Epidermal melanocyte (primary cell): ENCODE results near the gene KLHL36.

Experiments
- DNase-seq: peaks from one replicate; pipeline ENCODE4 v3.0.0; 2011; ENCODE audit warnings: low spot score; ENCODE audit not compliant: insufficient read length

KLHL36 gene

GRCh38 chr16:84641643-84642358 is 6.5 kb upstream of the KLHL36 start:
- DNase-seq, result no peak

- DNase-seq, result peak; percentile 72
Measured at GRCh38 chr16:84643180-84643583, 5.1 kb upstream of the KLHL36 start.

- no peak for DNase-seq
Measured at GRCh38 chr16:84643674-84644073, 4.6 kb upstream of the KLHL36 start.

- DNase-seq, result no peak
Measured at GRCh38 chr16:84648595-84649510, 542 bp downstream of the KLHL36 start.

- no peak for DNase-seq
Measured at GRCh38 chr16:84649511-84649861, 1.2 kb downstream of the KLHL36 start.

DNA sequence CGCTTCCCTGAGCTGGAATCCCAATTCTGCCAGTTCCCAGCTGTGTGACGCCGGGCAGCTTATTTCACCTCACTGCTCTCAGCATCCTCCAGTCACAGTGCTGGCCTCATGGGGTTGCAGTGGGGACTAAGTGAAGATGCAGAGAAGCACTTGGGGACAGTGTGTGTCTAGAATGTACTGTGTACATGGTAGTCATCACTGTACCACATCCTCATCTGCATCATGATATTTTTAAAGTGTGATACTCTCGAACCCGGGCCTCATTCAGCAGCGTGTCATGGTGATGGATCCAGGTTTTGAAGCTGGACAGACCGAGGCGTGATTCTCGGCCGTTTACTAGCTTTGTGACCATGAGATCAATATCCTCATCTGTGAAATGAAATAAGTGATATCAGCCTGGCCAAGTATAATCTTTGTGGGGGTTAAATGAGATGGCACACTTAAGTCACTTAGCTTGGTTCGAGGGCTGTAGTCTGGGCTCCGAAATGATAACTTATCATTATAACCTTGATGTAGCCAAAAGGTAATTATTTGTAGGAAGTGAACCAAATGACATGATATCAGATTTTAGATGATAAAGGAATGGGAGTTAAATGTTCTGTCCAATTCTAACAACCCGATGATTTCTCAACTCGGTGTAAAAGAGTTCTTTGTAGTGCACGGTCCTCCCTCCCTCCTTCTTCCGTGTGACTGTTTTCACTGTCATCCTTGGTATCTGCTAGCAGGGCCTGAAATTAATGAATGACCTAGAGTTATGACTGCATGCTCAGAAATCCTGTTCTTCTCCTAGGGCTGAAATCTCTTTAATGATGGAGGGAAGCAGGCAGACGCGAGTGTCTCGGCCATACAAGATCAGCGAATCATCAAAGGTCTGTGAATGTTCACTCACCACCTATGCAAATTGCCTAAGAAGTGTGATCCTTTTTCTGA is 2.0 kb downstream of the KLHL36 start:
- DNase-seq, result peak; percentile 92

- no peak for DNase-seq
Measured at GRCh38 chr16:84652566-84652965, 4.3 kb downstream of the KLHL36 start.

DNA sequence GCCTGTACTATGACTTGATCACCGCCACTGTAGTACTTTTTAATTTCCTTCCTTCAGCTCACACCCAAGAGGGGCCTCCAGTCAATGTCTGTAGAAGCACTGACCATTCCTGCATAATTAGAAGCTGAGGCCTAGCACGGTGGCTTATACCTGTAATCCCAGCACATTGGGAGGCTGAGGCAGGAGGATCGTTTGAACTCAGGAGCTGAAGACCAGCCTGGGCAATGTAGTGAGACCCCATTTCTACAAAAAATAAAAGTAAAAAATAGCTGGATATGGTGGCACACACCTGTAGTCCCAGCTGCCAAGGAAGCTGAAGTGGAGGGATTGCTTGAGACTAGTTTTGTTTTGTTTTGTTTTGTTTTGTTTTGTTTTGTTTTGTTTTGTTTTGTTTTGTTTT is 5.9 kb downstream of the KLHL36 start:
- no peak for DNase-seq

DNA sequence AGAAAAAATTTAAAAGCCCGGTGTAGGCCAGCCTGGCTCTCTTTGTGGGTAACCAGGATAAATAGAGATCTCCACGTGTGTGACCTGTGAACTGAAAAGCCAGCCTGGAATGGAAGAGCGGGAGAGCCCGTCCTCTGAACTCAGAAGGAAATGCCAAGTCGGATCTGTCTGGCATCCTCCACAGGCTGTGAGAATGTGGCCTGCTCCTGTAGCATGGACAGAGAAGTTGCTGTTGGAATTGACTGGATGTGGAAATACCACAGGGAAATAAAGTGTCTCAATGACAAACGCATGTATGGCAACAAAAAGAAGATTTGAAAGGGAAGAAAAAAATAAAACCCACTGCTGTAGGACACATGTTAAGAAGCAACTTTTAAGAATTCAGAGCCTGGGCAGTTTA is 6.7 kb downstream of the KLHL36 start:
- no peak for DNase-seq

GRCh38 chr16:84656649-84657048 is 8.3 kb downstream of the KLHL36 start:
- DNase-seq, result no peak

DNA sequence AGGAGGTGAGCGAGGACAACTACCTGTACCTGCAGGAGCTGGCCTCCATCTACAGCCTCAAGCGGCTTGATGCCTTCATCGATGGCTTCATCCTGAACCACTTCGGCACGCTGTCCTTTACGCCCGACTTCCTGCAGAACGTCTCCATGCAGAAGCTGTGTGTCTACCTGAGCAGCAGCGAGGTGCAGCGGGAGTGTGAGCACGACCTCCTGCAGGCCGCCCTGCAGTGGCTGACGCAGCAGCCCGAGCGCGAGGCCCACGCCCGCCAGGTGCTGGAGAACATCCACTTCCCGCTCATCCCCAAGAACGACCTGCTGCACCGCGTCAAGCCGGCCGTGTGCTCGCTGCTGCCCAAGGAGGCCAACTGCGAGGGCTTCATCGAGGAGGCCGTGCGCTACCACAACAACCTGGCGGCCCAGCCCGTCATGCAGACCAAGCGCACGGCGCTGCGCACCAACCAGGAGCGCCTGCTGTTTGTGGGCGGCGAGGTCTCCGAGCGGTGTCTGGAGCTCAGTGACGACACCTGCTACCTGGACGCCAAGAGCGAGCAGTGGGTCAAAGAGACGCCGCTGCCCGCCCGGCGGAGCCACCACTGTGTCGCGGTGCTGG is 9.0 kb downstream of the KLHL36 start:
- DNase-seq, result no peak

DNA sequence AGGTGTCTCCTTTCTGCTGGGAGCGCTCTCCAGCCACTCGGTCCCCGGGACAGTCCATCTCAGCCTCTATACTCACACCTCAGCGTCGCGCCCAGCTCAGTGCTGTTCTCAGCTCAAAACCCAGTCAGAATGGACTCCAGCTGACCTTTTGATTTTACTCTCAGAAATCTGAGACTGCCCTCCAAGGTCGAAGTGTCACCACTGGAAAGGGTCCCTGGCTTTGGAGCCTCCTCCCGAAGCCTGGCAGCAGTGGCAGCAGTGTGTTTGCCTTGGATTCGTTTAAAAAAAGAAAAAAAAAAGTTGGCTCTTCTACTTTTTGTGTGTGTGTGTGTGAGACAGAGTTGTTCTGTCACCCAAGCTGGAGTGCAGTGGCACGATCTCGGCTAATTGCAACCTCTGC is 10.4 kb downstream of the KLHL36 start:
- DNase-seq, result no peak

DNA sequence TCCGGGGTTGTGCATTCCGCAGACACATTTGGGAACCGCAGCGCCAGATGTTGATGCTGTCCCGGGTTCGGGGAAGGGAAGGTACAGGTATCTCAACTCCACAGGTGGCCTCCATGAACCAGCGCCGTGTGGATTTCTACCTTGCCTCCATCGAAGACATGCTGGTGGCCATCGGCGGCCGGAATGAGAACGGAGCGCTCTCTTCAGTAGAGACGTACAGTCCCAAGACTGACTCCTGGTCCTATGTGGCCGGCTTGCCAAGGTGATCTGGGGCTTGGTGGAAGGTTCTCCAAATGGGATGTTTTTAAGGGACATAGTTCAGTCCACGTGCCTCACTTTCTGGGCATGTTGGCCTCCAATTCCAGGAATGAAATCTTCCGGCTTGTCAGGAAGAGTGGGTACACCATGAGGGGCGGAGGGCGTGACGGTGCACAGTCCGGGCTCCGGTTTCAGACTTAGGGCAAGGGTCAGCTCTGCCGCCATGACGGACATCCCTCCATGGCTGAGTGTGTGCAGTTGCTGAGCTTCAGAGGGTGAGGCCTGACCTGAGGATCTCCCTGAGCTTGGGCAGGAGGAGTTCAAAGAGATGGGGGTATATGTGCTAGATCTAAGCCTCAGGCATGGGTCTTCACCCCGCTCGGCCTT is 11.5 kb downstream of the KLHL36 start:
- DNase-seq, result no peak

- DNase-seq, result no peak
Measured at GRCh38 chr16:84660973-84661372, 12.7 kb downstream of the KLHL36 start.

DNA sequence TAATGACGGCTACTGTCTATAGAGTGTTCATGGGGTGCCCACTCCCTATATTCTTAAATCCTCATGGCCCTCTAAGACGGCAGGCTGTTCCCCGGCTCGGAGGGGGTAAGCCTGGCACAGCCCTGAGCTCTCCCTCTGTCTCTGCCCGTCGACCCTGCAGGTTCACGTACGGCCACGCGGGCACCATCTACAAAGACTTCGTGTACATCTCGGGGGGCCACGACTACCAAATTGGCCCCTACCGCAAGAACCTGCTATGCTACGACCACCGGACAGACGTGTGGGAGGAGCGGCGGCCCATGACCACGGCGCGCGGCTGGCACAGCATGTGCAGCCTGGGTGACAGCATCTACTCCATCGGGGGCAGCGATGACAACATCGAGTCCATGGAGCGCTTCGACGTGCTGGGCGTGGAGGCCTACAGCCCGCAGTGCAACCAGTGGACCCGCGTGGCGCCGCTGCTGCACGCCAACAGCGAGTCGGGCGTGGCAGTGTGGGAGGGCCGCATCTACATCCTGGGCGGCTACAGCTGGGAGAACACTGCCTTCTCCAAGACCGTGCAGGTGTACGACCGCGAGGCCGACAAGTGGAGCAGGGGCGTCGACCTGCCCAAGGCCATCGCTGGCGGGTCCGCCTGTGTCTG is 13.2 kb downstream of the KLHL36 start:
- DNase-seq, result no peak

- DNase-seq, result no peak
Measured at GRCh38 chr16:84662471-84662870, 14.2 kb downstream of the KLHL36 start.

GRCh38 chr16:84663433-84664101 is 15.3 kb downstream of the KLHL36 start:
- no peak for DNase-seq

- no peak for DNase-seq
Measured at GRCh38 chr16:84665359-84665758, 17.0 kb downstream of the KLHL36 start.

DNA sequence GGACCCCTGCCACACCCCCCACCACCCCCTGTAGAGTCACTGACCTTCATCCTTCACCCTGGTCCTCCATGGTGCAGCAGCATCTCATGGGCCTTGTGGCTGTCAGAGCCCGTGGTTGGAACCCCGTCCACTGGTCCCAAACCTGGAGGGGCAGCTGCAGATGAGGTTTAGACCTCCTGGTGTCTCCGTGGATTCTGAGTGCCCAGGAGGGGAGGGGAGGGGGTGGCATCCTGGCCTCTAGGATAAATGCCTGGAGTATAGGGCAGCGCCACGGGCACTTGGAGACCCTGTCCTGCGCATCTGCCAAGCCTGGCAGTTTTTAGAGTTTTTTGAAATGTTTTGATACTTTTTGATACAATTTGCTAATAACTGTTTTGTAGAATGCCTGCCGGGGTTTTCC is 17.5 kb downstream of the KLHL36 start:
- DNase-seq, result no peak
